GM12891 (cell line): Measurements from ENCODE around the gene CBLN3.
A peak's percentile ranks its signal among the peaks of the same experiment; 100 is the strongest.
"Not testable (repeated sequence)": the region's sequence is repeated elsewhere in the genome, so short reads cannot be mapped to it uniquely, and the experiment has no call there.

Experiments
- DNase-seq: peaks from one replicate; pipeline ENCODE4 v3.0.0; 2011; ENCODE audit warnings: low spot score; ENCODE audit not compliant: insufficient read length
- FAIRE-seq: peaks from 2 replicates; lab custom pipeline; 2011; peaks lifted over from hg19 to GRCh38; lab: Jason Lieb, UNC
- PAX5 ChIP-seq: IDR thresholded peaks from 2 replicates; pipeline ENCODE4 v1.6.1; 2011; ENCODE audit warnings: low read length, moderate library complexity, mild to moderate bottlenecking; ENCODE audit not compliant: insufficient read depth, severe bottlenecking
- POLR2A ChIP-seq: IDR thresholded peaks from 2 replicates; pipeline ENCODE4 v1.6.1; 2011; ENCODE audit warnings: low read depth, low read length, control low read depth
- POLR2AphosphoS5 ChIP-seq: IDR thresholded peaks from 2 replicates; pipeline ENCODE4 v1.6.1; 2011; ENCODE audit warnings: low read depth, low read length, control low read depth
- POU2F2 ChIP-seq: IDR thresholded peaks from 2 replicates; pipeline ENCODE4 v1.6.1; 2011; ENCODE audit warnings: low read depth, mild to moderate bottlenecking, control low read depth, low read length, moderate library complexity
- SPI1 ChIP-seq: IDR thresholded peaks from 2 replicates; pipeline ENCODE4 v1.6.1; 2011; ENCODE audit warnings: low read depth, low read length, control low read depth
- TAF1 ChIP-seq: IDR thresholded peaks from 2 replicates; pipeline ENCODE4 v1.6.1; 2011; ENCODE audit warnings: low read depth, low read length, control low read depth

The CBLN3 gene

DNA sequence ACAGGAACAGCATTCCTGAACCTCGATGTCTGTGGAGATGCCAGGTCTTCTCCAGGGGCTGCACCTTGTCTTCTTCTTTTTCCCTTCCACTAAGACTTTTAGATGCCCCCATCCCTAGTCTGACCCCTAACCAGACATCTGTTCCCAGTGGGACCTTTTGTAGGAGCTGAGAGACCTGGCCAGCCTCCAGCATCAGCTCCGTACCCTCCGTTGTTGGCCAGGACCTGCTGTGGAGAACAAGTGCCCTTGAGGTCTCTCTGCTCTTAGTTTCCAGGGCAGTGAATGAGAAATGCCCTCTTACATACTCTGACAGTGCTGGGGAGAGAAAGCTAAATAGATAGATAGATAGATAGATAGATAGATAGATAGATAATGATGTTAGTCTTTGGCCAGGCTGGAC is 29.9 kb upstream of the CBLN3 start:
- no peak for TF ChIP-seq POLR2AphosphoS5
- FAIRE-seq: no peak
- no peak for DNase-seq

DNA sequence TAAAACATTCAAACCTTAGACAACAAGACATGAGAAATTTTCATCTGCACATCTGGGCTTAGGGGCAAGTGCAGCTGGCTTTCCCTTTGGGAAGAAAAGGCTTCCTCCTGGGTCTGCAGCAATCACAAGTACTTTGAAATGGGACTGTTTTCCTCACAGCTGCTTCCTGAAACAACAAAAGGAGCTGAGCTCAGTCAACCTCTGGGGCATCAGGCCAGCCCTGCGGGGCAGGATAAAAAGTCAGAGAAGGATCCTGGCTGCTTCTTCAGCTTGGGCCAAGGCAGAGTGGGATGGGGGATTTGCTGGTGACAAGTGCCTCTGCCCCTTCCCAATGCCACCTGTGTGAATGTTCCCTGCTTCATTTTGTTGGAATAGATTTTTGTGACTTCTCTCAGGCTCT is 29.3 kb upstream of the CBLN3 start:
- FAIRE-seq: no peak
- TF ChIP-seq POLR2A (no peak), PAX5 (no peak), TAF1 (no peak), SPI1 (no peak), POLR2AphosphoS5 (no peak), POU2F2 (no peak)

DNA sequence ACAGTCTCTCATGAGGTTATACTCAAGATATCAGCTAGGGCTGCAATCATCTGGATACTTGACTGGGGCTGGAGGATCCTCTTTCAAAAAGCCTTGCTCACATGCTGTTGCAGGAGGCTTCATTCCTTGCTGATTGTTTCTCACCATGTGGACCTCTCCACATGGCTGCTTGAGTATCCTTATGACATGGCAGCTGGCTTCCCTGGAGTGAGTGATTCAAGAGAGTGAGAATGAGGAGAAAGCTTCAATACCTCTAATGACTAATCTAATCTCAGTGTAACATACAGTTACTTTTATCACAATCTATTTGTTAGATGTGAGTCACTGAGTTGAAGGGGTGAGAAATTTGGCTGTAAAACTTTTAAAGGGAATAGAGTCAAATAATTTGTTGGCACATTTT is 27.5 kb upstream of the CBLN3 start:
- TF ChIP-seq SPI1 (no peak), POLR2AphosphoS5 (no peak), PAX5 (no peak), POU2F2 (no peak), POLR2A (no peak), TAF1 (no peak)
- DNase-seq (no peak), FAIRE-seq (no peak)

More for the DNA sequence above, 29.3 kb upstream of the CBLN3 start:
- DNase-seq: no peak

DNA sequence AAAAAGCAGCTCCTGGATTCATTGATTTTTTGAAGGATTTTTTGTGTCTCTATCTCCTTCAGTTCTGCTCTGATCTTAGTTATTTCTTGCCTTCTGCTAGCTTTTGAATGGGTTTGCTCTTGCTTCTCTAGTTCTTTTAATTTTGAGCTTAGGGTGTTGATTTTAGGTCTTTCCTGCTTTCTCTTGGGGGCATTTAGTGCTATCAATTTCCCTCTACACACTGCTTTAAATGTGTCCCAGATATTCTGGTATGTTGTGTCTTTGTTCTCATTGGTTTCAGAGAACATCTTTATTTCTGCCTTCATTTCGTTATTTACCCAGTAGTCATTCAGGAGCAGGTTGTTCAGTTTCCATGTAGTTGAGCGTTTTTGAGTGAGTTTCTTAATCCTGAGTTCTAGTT is 21.4 kb upstream of the CBLN3 start:
- not testable (repeated sequence) for FAIRE-seq, DNase-seq

DNA sequence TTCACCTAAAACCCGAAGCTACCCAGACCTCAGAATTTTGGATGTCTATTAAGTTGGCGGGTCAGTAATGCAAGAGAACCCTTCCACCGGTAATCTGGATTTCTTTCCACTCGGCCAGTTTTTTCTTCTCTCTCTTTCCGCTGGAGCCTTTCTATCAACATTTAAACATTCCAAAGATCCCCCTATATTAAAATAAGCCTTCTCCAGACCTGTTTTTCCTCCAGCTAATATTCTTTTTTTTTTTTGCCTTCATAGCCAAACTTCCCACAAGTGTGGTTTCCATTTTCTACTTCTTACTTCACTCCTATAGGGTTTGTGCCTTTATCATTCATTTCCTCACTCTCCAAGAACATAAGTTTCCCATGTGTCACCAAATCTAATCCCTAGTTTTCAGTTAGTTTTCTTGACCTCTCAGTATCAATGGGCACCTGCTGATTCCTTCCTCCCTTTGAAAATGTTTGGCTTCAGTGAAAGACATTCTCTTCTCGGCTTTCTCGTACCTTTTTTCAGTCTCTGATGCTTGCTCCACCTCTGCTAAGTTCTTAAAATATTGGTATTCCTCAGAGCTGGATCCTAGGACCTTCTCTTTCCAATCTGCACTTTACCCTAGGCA is 13.7 kb upstream of the CBLN3 start:
- FAIRE-seq (no peak), DNase-seq (no peak)
- TF ChIP-seq TAF1 (no peak), POLR2A (no peak; the same call in 1 of the 2 replicates), SPI1 (no peak), POLR2AphosphoS5 (no peak), PAX5 (no peak), POU2F2 (no peak)

DNA sequence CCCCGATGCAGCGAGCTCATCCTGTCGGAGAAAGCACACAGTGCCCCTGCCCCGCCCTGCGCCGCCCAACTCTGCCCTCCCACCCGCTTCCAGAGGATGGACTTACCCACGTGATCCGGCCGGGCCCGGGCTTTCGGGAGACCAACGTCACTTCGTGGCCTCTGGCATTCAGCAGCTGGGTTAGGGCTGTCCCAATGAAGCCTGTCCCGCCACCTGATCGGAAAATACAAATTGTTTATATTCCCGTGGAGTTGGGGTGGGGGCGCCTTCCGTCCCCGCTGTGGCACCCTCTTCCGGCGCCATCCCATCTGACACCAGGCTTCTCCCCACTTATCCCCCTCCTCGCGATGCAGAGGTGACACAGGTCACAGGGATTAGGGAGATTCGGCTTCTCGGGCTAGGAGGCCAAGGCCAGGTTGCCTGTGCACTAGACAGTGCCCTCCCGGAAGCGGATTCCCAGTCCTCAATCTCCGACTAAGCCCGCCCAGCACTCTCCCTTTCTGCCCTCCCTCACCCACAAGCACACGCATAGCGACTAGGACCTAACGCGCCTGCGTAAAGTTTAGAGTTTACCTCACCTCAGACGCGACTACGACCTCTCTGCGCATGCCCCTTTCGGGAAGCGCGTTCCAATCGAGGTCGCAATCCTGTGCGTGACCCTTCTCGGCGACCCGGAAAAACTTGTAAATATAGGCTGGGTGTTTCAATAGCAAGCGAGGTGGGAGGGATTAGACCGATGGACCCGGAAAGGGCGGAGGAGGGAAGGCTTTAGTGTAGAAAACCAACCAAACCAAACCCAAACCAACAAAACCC is 13.0 kb upstream of the CBLN3 start, which contains the start of gene SDR39U1:
SDR39U1 (minus strand) TSS at position 537 of the 813 bp plus-strand sequence; CDS start at position 530, 7 bp downstream.
- TF ChIP-seq POLR2A (peak; percentile 84), PAX5 (peak; percentile 26), POU2F2 (0 out of 2 replicates have a peak, but pooled peaks have one; percentile 67), POLR2AphosphoS5 (peak; percentile 83), TAF1 (peak; percentile 44; the same call in 1 of the 2 replicates), SPI1 (no peak)
- FAIRE-seq (peak; percentile 97), DNase-seq (peak; percentile 91)

DNA sequence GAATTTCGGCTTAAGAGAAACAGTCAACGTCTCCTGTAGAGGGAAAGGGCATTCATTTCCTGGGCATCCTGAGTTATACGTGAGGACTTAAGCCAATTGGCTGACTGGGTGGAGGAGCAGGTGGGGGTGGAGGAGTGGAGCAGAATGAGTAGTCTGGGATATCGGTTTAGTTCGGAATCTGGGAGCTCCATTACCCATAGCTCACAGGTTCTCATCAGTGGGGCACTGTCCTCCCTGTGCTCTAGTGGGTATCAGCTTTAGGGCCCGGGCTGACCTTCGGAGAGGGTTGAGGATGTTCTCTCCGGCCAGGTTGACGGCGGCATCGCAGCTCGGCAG is 12.4 kb upstream of the CBLN3 start:
- no peak for TF ChIP-seq POU2F2
- no peak for TF ChIP-seq POLR2A
- TF ChIP-seq PAX5: no peak
- TF ChIP-seq POLR2AphosphoS5: no peak
- no peak for TF ChIP-seq SPI1
- no peak for TF ChIP-seq TAF1
- DNase-seq (no peak), FAIRE-seq (no peak)

DNA sequence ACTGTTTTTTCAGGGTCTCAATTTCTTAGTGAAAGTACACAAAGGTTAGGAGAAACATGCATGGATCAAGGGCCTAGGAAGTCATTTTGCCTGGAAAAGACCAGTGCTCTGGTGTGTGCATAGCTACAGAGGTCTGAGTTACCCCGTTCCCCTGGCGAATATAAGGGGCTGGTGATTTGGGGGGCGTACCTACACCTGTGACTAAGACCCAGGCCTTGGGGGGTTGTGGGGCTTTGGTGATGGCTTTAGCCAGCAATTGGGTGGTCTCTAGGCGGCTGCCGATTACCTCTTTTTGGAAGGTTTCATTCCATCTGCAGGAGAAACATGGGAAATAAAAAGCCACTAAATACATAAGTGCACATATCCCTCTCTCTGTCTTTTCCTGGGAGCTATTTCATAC is 12.0 kb upstream of the CBLN3 start:
- no peak for FAIRE-seq
- TF ChIP-seq TAF1 (no peak), POU2F2 (no peak), POLR2AphosphoS5 (no peak), POLR2A (no peak), SPI1 (no peak), PAX5 (no peak)
- no peak for DNase-seq

DNA sequence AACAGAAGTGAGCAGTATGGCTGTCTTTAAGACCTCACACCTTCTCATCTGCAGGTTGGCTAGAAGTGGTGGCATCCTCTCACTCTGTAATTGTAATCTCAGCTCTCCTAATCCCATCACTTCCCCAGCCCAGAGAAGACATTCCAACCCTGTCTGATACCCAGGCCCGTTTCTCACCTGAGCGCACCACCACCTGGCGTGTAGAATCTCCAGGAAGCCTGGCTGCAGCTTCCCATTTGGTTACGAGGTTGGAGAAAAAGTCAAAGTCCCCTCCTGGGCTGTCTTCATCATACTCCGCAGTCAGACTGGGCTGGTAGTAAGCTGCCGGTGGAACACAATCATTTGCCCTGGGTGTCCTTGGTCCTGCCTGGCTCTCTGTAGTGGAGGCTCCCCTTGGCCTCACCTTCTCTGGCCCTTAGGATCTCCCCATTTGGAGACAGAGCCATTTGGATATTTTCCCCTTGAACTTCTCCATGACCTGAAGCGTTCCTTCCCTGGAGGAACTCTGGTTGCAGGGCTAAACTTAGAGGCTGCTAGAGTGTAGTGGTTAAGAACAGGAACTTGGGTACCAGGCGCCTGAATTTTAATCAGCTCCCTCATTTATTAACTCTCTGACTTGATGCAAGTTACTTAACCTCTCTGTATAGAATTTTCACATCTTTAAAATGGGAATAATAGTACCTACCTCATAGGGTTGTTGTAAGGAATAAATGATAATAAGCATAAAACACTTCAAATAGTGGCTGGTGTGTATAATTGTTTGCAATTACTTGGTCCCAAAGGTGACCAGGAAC is 11.3 kb upstream of the CBLN3 start:
- FAIRE-seq: no peak
- no peak for DNase-seq
- TF ChIP-seq POLR2A (peak; percentile 49; the same call in 1 of the 2 replicates), POLR2AphosphoS5 (peak; percentile 9; the same call in 1 of the 2 replicates), TAF1 (no peak), SPI1 (no peak)
